GM12874 (cell line): ENCODE measurements around the gene SIGLEC12.

Source experiments
- CTCF ChIP-seq: IDR thresholded peaks from 2 replicates; pipeline ENCODE4 v1.5.1; 2011; ENCODE audit warnings: low read depth, mild to moderate bottlenecking, control low read depth, low read length, moderate library complexity; ENCODE audit not compliant: insufficient read depth

Gene SIGLEC12

GRCh38 chr19:51501594-51502263 lies at the start of gene SIGLEC12:
Gene SIGLEC12, minus strand, starts transcription at chr19:51501800. Its CDS starts 67 bp downstream, at chr19:51501733.
- no peak for TF ChIP-seq CTCF

GRCh38 chr19:51550848-51551672 lies 49.5 kb upstream of the SIGLEC12 start:
- no peak for TF ChIP-seq CTCF

- TF ChIP-seq CTCF = no peak
These were observed 48.1 kb upstream of the SIGLEC12 start for GRCh38 chr19:51549533-51550324.

GRCh38 chr19:51548891-51549305 lies 47.3 kb upstream of the SIGLEC12 start:
- no peak for TF ChIP-seq CTCF

GRCh38 chr19:51548213-51548651 lies 46.6 kb upstream of the SIGLEC12 start:
- TF ChIP-seq CTCF = no peak

GRCh38 chr19:51547397-51548212 lies 46.0 kb upstream of the SIGLEC12 start:
- TF ChIP-seq CTCF = no peak
